GM12873 (cell line): ENCODE results near the gene SPTLC2.

Source experiments
- TF ChIP-seq, protein P1 (sequence below): IDR thresholded peaks from 2 replicates; pipeline ENCODE4 v1.5.1; 2012; ENCODE audit warnings: low read depth, mild to moderate bottlenecking, moderate library complexity, low read length, control low read depth; ENCODE audit not compliant: insufficient read depth; ENCODE audit errors: missing control alignments

The SPTLC2 gene

DNA sequence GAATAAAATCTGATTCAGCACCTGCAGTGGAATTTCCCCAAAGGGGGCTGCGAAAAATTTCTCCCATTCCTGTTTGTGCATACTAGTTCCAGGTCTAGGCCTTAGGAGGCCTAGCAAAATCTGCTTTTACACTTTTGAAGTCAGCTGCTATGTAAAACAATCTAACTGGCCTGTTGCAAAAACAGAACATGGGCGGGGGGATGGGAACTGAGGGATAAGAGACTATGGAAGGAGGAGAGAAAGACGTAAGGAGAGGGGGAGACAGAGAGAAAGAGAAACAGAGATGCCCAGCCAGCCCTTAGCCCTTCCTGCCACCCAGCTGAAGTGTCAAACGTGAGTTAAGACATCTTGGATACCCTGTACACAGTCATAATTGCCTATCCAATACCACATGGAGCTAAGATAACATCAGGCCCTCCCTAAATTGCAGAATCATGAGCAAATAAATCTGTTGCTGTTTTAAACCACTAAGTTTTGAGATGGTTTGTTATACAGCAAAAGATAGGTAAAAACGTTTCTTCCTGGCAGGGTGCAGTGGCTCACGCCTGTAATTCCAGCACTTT, 45.6 kb downstream of the SPTLC2 start:
- TF ChIP-seq, protein P1, sequence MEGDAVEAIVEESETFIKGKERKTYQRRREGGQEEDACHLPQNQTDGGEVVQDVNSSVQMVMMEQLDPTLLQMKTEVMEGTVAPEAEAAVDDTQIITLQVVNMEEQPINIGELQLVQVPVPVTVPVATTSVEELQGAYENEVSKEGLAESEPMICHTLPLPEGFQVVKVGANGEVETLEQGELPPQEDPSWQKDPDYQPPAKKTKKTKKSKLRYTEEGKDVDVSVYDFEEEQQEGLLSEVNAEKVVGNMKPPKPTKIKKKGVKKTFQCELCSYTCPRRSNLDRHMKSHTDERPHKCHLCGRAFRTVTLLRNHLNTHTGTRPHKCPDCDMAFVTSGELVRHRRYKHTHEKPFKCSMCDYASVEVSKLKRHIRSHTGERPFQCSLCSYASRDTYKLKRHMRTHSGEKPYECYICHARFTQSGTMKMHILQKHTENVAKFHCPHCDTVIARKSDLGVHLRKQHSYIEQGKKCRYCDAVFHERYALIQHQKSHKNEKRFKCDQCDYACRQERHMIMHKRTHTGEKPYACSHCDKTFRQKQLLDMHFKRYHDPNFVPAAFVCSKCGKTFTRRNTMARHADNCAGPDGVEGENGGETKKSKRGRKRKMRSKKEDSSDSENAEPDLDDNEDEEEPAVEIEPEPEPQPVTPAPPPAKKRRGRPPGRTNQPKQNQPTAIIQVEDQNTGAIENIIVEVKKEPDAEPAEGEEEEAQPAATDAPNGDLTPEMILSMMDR = no peak

DNA sequence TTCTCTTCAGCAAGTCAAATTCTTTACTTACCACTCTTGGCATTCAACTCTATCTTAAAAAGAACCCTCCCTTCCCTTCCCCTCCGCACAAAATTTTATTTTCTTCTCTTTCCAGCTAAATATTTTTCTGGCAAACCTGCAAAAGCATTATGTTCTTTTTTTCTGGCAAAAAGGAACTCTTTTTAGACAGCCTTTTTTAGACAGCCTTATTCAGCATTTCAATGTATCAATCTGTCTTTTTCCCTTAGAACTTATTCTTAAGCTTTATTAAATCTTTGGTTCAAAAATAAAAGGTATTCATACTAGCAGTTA, 50.5 kb downstream of the SPTLC2 start:
- TF ChIP-seq, protein P1 = no peak

DNA sequence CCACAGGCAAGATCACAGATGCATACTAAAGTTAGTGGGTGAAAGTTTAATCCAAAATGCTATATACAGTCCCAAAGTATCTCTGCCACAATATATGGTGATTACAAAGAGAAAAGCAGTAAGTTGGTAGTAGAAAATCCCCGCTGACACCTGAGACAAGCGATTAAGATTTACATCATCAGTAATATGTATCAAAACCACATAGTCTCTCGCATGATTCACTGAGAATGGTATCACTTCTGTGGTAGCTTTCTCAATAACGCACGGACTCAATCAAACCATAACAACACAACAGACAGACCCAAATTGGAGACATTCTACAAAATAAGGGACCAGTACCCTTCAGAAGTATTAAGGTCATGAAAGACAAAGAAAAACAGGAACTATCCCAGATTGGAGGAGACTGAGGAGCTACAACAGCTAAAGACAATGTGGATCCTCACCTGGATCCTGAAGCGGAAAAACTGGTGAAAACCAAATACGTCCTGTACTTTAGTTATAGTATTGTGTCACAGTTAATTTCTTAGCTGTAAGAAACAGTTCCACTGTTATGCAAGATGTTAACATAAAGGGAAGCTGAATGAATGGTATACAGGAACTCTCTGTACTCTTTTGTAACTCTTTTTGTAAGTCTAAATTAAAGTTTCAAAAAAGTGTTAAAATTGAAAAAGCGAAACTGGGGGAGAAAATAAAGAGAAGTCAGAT, 51.0 kb downstream of the SPTLC2 start:
- TF ChIP-seq, protein P1 = no peak

DNA sequence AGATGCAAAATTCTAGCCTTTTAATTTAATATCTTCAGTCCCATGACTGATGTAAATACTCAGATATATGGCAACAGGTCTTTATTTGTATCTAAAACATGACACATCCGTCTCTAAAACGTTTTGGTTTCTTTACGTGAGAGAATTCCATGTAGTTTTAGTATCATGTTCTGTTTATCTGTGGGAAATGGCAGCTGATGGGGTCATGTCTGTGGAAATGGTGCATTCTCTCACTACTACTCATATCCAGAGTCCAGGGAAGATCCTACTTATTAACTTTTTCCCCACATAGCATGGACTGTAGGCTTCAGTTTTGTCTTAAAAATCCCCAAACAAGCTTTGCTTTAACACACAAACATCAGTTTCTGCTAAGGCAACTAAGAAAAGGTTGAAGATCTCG, 53.8 kb downstream of the SPTLC2 start:
- TF ChIP-seq, protein P1 = no peak

DNA sequence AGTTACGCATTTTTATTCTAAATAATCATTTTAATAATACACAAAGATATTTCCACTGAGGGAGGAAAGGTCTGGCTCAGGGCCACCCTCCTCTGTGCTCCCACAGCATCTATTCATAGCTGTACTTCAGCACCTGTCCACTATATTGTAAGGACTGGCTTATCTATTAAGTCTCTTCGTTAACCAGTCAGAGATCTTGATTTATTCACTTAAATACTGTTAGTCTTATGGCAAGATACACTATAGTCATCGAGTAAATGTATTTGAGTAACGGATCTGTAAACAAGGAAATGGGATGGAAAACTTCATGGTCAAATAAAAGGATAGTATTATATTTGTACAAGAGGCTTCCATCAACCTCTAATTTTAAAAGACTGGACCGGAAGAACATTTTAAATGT, 54.6 kb downstream of the SPTLC2 start:
- TF ChIP-seq, protein P1 = no peak

DNA sequence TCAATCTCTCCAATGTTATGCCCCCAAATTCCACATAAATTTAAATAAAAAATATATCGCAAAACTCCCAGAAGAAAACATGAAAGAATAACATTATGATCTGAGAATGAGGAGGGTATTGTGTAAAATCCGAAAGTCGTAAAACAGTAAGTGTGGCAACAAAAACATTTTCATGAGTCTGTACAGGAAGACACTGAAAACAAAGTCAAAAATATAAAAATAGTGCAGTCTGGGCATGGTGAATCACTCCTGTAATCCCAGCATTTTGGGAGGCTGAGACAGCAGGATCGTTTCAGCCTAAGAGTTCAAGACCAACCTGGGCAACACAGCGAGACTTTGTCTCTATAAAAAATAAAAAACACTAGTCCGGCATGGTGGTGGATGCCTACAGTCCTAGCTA, 57.1 kb downstream of the SPTLC2 start:
- TF ChIP-seq, protein P1 = no peak

DNA sequence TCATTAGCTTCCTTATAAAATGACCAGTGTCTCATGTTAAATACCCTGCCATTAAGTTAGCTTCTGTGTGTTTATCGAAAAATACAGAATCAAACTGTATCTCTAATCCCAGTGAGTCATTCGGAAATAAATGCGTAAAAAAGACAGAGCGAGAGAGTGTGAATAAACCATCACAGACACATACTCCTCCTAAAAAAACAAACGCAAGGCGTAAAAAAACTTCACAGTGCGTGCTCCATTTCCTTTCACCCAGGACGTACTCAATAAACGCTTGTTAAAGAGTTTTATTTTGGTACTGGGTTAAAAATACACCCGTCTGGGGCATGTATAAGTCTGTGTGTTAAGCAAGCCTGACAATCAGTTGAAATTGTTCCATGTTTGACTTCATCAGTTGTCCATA, 59.0 kb downstream of the SPTLC2 start:
- TF ChIP-seq, protein P1 = no peak

DNA sequence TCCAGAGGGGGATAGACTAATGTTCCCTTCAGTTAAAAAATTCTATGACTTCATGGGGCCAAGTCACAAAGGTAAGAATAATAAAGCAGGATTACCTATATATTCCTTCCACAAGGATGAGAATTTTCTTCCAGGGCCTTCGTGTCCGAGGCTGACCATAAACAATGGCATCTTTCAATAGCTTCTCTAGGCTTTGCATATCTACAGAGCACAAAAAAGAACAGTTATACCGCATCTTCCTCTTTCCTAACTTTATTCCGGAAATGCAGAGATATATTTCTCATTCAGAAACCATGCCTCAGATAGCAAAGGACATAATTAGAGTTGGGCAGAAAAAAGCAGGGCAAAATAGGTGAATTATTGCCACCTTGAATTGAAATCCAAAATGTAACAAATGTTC, 59.5 kb downstream of the SPTLC2 start:
- TF ChIP-seq, protein P1 = no peak
